K562 (cell line): ENCODE measurements around the gene KCNK1. TPM values are rescaled to one million over a fixed set of nuclear protein-coding genes. Genes with fewer than 3 reads are reported as not detected.

ENCODE experiments used
- BCOR ChIP-seq: fragments of 450-650 bp; IDR thresholded peaks from 2 replicates; pipeline ENCODE4 v1.6.1; 2016
- FOXM1 ChIP-seq, 2 experiments: fragments of 450-650 bp in 1 of 2; sonication (generic) in 1 of 2; formaldehyde crosslinking in 1 of 2; IDR thresholded peaks; 2 replicates each; pipeline versions ENCODE4 v1.6.1 to v1.9.0; 2017 to 2022; ENCODE audit warnings: low read depth in 2 of 2, mild to moderate bottlenecking in 2 of 2, missing genetic modification reagents in 1 of 2, moderate library complexity in 1 of 2
- HDAC1 ChIP-seq, 2 experiments: fragments of 450-650 bp; IDR thresholded peaks; 2 replicates each; pipeline ENCODE4 v1.6.1; 2016 to 2017; ENCODE audit warnings: inconsistent platforms in 1 of 2, mild to moderate bottlenecking in 1 of 2, moderate library complexity in 1 of 2
- KLF10 ChIP-seq: fragments of 250-450 bp; sonication (Bioruptor Pico); IDR thresholded peaks from 2 replicates; pipeline ENCODE4 v1.6.1; 2021; ENCODE audit warnings: matching md5 sums
- KLF13 ChIP-seq: fragments of 450-650 bp; IDR thresholded peaks from 2 replicates; pipeline ENCODE4 v1.6.1; 2016; ENCODE audit warnings: missing genetic modification characterization, low read depth, mild to moderate bottlenecking, missing compliant biosample characterization, moderate library complexity, borderline replicate concordance
- NFYB ChIP-seq: IDR thresholded peaks from 2 replicates; pipeline ENCODE4 v1.6.1; 2011; ENCODE audit warnings: mild to moderate bottlenecking, moderate library complexity; ENCODE audit not compliant: insufficient read length; ENCODE audit errors: extremely low read depth
- polyA plus RNA-seq, 8 experiments: library from polyadenylated mRNA; depleted of rRNA in 4 of 8; stranded (reverse) in 5 of 8; unstranded in 3 of 8; fragments of >200 nt; fragmentation: Nextera tagmentation in 2 of 8; fragmentation: Illumina TruSeq in 1 of 8; extraction: Ambion mirVana in 2 of 8; extraction: Trizol in 1 of 8; gene quantifications; 2 replicates each; pipeline versions ENCODE4 v1.2.1 to v1.2.3, GENCODE V29; 2011 to 2014; ENCODE audit warnings: inconsistent platforms in 1 of 8, missing spikeins in 1 of 8
- total RNA-seq, 7 experiments: library from RNA; depleted of rRNA in 6 of 7; stranded (reverse); fragments of >200 nt in 6 of 7; fragmentation: Illumina TruSeq in 2 of 7; extraction: Trizol in 2 of 7; gene quantifications; 2 replicates each; pipeline versions ENCODE4 v1.2.1 to v1.2.3, GENCODE V29; 2011 to 2021; ENCODE audit warnings: low replicate concordance in 1 of 7
- TF ChIP-seq, protein P1 (sequence below): fragments of 250-450 bp; sonication (Bioruptor Pico); IDR thresholded peaks from 2 replicates; pipeline ENCODE4 v1.5.1; 2021; ENCODE audit warnings: mild to moderate bottlenecking
- TF ChIP-seq, protein P2 (sequence below): sonication (generic); formaldehyde crosslinking; IDR thresholded peaks from 2 replicates; pipeline ENCODE4 v1.8.0; 2023; ENCODE audit warnings: mild to moderate bottlenecking, missing genetic modification reagents
- TF ChIP-seq, protein P3 (sequence below): fragments of 450-650 bp; formaldehyde crosslinking; IDR thresholded peaks from 2 replicates; pipeline ENCODE4 v1.4.0; 2020; ENCODE audit warnings: mild to moderate bottlenecking, moderate library complexity
- TF ChIP-seq, protein P4 (sequence below): fragments of 250-450 bp; sonication (Bioruptor Pico); IDR thresholded peaks from 2 replicates; pipeline ENCODE4 v1.8.0; 2022; ENCODE audit warnings: inconsistent platforms
- TF ChIP-seq, protein P5 (sequence below): fragments of 250-450 bp; sonication (Bioruptor Pico); IDR thresholded peaks from 2 replicates; pipeline ENCODE4 v1.8.0; 2022; ENCODE audit warnings: inconsistent platforms, mild to moderate bottlenecking, moderate library complexity, borderline replicate concordance
- TF ChIP-seq, protein P6 (sequence below): IDR thresholded peaks from 3 replicates; pipeline ENCODE4 v1.6.1; 2011; ENCODE audit warnings: borderline replicate concordance, mild to moderate bottlenecking, moderate library complexity; ENCODE audit not compliant: insufficient read length; ENCODE audit errors: extremely low read depth

The KCNK1 gene
- total and polyA plus RNA-seq, 9 of the 15 experiments (the other 6 are each of a cell fraction or from before 2014, with no cell fraction given), result 3.1 to 22.7 (median 6.0) TPM

DNA sequence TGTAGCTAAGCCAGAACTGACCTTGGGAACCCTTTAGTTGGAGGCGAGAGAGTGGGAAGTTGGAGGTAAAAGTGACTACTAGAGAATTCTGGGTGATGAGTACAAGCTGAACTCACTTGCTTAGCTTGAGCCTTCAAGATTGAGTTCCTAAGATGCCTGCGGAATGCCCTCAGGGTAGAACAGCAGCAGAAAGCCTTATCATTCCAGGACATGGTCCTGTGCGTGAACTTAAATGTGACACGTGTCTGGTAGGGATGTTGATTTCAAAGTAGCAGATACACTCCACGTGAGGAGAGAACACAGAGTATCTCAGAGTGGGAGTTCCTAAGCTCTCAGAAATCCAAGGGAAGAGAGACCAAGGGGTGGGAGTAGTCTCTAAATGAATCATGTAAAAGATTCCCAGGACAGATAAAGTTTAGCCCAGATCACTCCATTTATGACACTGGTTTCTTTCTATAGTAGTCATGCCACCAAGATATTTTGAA lies 60.1 kb downstream of the KCNK1 start (continued):
- TF ChIP-seq, protein P1, sequence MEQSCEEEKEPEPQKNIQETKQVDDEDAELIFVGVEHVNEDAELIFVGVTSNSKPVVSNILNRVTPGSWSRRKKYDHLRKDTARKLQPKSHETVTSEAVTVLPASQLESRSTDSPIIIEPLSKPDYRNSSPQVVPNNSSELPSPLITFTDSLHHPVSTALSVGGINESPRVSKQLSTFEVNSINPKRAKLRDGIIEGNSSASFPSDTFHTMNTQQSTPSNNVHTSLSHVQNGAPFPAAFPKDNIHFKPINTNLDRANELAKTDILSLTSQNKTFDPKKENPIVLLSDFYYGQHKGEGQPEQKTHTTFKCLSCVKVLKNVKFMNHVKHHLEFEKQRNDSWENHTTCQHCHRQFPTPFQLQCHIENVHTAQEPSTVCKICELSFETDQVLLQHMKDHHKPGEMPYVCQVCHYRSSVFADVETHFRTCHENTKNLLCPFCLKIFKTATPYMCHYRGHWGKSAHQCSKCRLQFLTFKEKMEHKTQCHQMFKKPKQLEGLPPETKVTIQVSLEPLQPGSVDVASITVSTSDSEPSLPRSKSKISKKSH, result no peak
- TF ChIP-seq BCOR, result no peak
- no peak for TF ChIP-seq NFYB
- TF ChIP-seq, protein P2, sequence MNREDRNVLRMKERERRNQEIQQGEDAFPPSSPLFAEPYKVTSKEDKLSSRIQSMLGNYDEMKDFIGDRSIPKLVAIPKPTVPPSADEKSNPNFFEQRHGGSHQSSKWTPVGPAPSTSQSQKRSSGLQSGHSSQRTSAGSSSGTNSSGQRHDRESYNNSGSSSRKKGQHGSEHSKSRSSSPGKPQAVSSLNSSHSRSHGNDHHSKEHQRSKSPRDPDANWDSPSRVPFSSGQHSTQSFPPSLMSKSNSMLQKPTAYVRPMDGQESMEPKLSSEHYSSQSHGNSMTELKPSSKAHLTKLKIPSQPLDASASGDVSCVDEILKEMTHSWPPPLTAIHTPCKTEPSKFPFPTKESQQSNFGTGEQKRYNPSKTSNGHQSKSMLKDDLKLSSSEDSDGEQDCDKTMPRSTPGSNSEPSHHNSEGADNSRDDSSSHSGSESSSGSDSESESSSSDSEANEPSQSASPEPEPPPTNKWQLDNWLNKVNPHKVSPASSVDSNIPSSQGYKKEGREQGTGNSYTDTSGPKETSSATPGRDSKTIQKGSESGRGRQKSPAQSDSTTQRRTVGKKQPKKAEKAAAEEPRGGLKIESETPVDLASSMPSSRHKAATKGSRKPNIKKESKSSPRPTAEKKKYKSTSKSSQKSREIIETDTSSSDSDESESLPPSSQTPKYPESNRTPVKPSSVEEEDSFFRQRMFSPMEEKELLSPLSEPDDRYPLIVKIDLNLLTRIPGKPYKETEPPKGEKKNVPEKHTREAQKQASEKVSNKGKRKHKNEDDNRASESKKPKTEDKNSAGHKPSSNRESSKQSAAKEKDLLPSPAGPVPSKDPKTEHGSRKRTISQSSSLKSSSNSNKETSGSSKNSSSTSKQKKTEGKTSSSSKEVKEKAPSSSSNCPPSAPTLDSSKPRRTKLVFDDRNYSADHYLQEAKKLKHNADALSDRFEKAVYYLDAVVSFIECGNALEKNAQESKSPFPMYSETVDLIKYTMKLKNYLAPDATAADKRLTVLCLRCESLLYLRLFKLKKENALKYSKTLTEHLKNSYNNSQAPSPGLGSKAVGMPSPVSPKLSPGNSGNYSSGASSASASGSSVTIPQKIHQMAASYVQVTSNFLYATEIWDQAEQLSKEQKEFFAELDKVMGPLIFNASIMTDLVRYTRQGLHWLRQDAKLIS (CRISPR knock-in tag), result no peak
- TF ChIP-seq, protein P3, sequence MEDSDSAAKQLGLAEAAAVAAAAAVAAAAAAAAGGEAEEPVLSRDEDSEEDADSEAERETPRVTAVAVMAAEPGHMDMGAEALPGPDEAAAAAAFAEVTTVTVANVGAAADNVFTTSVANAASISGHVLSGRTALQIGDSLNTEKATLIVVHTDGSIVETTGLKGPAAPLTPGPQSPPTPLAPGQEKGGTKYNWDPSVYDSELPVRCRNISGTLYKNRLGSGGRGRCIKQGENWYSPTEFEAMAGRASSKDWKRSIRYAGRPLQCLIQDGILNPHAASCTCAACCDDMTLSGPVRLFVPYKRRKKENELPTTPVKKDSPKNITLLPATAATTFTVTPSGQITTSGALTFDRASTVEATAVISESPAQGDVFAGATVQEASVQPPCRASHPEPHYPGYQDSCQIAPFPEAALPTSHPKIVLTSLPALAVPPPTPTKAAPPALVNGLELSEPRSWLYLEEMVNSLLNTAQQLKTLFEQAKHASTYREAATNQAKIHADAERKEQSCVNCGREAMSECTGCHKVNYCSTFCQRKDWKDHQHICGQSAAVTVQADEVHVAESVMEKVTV, result no peak
- 0 out of 2 replicates have a peak, but pooled peaks have one; percentile 8 for TF ChIP-seq KLF13 (tag)
- TF ChIP-seq, protein P4, sequence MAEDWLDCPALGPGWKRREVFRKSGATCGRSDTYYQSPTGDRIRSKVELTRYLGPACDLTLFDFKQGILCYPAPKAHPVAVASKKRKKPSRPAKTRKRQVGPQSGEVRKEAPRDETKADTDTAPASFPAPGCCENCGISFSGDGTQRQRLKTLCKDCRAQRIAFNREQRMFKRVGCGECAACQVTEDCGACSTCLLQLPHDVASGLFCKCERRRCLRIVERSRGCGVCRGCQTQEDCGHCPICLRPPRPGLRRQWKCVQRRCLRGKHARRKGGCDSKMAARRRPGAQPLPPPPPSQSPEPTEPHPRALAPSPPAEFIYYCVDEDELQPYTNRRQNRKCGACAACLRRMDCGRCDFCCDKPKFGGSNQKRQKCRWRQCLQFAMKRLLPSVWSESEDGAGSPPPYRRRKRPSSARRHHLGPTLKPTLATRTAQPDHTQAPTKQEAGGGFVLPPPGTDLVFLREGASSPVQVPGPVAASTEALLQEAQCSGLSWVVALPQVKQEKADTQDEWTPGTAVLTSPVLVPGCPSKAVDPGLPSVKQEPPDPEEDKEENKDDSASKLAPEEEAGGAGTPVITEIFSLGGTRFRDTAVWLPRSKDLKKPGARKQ (CRISPR knock-in tag), result no peak
- 0 out of 2 replicates have a peak, but pooled peaks have one; percentile 24 for TF ChIP-seq FOXM1 (IDR thresholded peaks at IDR 0.05; ENCODE audit: low read depth)
- no peak for TF ChIP-seq FOXM1 (CRISPR knock-in tag; IDR thresholded peaks at IDR 0.05; ENCODE audit: low read depth)
- TF ChIP-seq KLF10 (CRISPR knock-in tag), result no peak
- TF ChIP-seq, protein P5, sequence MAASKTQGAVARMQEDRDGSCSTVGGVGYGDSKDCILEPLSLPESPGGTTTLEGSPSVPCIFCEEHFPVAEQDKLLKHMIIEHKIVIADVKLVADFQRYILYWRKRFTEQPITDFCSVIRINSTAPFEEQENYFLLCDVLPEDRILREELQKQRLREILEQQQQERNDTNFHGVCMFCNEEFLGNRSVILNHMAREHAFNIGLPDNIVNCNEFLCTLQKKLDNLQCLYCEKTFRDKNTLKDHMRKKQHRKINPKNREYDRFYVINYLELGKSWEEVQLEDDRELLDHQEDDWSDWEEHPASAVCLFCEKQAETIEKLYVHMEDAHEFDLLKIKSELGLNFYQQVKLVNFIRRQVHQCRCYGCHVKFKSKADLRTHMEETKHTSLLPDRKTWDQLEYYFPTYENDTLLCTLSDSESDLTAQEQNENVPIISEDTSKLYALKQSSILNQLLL (CRISPR knock-in tag), result no peak
- TF ChIP-seq, protein P6, sequence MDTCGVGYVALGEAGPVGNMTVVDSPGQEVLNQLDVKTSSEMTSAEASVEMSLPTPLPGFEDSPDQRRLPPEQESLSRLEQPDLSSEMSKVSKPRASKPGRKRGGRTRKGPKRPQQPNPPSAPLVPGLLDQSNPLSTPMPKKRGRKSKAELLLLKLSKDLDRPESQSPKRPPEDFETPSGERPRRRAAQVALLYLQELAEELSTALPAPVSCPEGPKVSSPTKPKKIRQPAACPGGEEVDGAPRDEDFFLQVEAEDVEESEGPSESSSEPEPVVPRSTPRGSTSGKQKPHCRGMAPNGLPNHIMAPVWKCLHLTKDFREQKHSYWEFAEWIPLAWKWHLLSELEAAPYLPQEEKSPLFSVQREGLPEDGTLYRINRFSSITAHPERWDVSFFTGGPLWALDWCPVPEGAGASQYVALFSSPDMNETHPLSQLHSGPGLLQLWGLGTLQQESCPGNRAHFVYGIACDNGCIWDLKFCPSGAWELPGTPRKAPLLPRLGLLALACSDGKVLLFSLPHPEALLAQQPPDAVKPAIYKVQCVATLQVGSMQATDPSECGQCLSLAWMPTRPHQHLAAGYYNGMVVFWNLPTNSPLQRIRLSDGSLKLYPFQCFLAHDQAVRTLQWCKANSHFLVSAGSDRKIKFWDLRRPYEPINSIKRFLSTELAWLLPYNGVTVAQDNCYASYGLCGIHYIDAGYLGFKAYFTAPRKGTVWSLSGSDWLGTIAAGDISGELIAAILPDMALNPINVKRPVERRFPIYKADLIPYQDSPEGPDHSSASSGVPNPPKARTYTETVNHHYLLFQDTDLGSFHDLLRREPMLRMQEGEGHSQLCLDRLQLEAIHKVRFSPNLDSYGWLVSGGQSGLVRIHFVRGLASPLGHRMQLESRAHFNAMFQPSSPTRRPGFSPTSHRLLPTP, result no peak
- peak in 1 of 2 experiments; percentile 72; a peak in 2 of 4 replicates for TF ChIP-seq HDAC1 (IDR thresholded peaks at IDR 0.05)
